Hepatocyte (in vitro differentiated cells): ENCODE measurements around the gene PRPS2. TPM values are rescaled to one million over a fixed set of nuclear protein-coding genes. Genes with fewer than 3 reads are reported as not detected.

Experiments
- DNase-seq: peaks from one replicate; pipeline ENCODE4 v3.0.0-alpha.2; 2016; ENCODE audit warnings: low spot score
- H2AFZ ChIP-seq: fragments of 200-600 bp; sonication (generic); 2 replicates; pipeline ENCODE4 v1.6.0; 2016; ENCODE audit warnings: antibody characterized with exemption, mild to moderate bottlenecking
- H3K27ac ChIP-seq: fragments of 200-600 bp; sonication (generic); 2 replicates; pipeline ENCODE4 v1.5.1; 2016; ENCODE audit warnings: mild to moderate bottlenecking
- H3K27me3 ChIP-seq: fragments of 200-600 bp; sonication (generic); 2 replicates; pipeline ENCODE4 v1.6.1; 2016
- H3K36me3 ChIP-seq: fragments of 200-600 bp; sonication (generic); replicated peaks from 2 replicates; pipeline ENCODE4 v1.5.1; 2016; ENCODE audit warnings: low read depth; ENCODE audit not compliant: insufficient read depth
- H3K4me1 ChIP-seq: fragments of 200-600 bp; sonication (generic); 2 replicates; pipeline ENCODE4 v1.5.1; 2016; ENCODE audit warnings: mild to moderate bottlenecking, moderate library complexity; ENCODE audit not compliant: insufficient read depth
- H3K4me2 ChIP-seq: fragments of 200-600 bp; sonication (generic); 2 replicates; pipeline ENCODE4 v1.6.0; 2016
- H3K4me3 ChIP-seq: fragments of 200-600 bp; sonication (generic); 2 replicates; pipeline ENCODE4 v1.5.1; 2016; ENCODE audit warnings: mild to moderate bottlenecking
- H3K79me2 ChIP-seq: fragments of 200-600 bp; sonication (generic); 2 replicates; pipeline ENCODE4 v1.6.0; 2017; ENCODE audit warnings: mild to moderate bottlenecking
- H3K9me2 ChIP-seq: fragments of 200-600 bp; sonication (generic); replicated peaks from 2 replicates; pipeline ENCODE4 v1.6.0; 2017; ENCODE audit warnings: mild to moderate bottlenecking; ENCODE audit not compliant: insufficient read depth
- H3K9me3 ChIP-seq: fragments of 200-600 bp; sonication (generic); 2 replicates; pipeline ENCODE4 v1.5.1; 2016; ENCODE audit warnings: low read depth, mild to moderate bottlenecking
- H4K20me1 ChIP-seq: fragments of 200-600 bp; sonication (generic); 2 replicates; pipeline ENCODE4 v1.6.0; 2016; ENCODE audit warnings: mild to moderate bottlenecking; ENCODE audit not compliant: insufficient read depth, poor library complexity, severe bottlenecking
- EZH2 ChIP-seq: fragments of 200-600 bp; sonication (generic); IDR thresholded peaks from 2 replicates; pipeline ENCODE4 v1.6.1; 2016; ENCODE audit warnings: antibody characterized with exemption, mild to moderate bottlenecking, borderline replicate concordance
- EZH2phosphoT487 ChIP-seq: fragments of 200-600 bp; sonication (generic); IDR thresholded peaks from one replicate; pipeline ENCODE4 v1.6.1; 2018; ENCODE audit warnings: antibody characterized with exemption, mild to moderate bottlenecking, low read depth, moderate library complexity; ENCODE audit not compliant: unreplicated experiment, severe bottlenecking
- WGBS: methylation state at CpG from one replicate; pipeline ENCODE4 v1.1.6; 2016; ENCODE audit warnings: low lambda C conversion rate; ENCODE audit errors: missing lambda C conversion rate; 5-methylcytosine and 5-hydroxymethylcytosine counted together
- polyA plus RNA-seq: library from polyadenylated mRNA; unstranded; fragments of >200 nt; fragmentation: Nextera tagmentation; extraction: Ambion mirVana; gene quantifications from 2 replicates; pipeline ENCODE4 v1.2.1, GENCODE V29; 2016
- total RNA-seq: library from RNA; depleted of rRNA; stranded (reverse); fragments of >200 nt; gene quantifications from 2 replicates; pipeline ENCODE4 v1.2.3, GENCODE V29; 2014
- TF ChIP-seq, protein P1 (sequence below): fragments of 200-600 bp; sonication (generic); IDR thresholded peaks from 2 replicates; pipeline ENCODE4 v1.5.1; 2016; ENCODE audit warnings: antibody characterized with exemption, mild to moderate bottlenecking; ENCODE audit not compliant: poor library complexity

Gene PRPS2
- total and polyA plus RNA-seq, 2 experiments from 2014 or later = 60.8 to 64.1 TPM

DNA sequence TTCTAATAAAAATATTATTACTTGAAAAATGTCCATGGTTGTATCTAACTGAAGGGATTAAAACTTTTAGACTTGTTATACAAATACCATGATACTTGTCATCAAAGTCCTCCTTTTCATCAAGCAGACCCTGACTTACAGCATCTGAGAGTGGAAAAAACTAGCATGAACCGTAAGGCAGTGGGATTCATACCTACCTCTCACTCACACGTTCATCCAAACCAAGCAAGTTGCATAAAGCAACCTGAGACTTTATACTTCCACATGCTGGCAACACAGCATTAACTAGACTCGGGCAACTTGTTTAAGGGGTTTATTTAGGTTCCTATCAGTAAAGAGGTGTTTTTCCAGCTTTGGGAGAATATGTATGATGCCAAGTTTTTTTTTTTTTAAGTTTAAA lies 53.1 kb downstream of the PRPS2 start:
- H3K79me2 ChIP-seq = no peaks in the 10 kb centered on the region
- H3K27ac ChIP-seq = peak overlapping the region; percentile 67
- no peaks in the 10 kb centered on the region for H3K4me1 ChIP-seq
- H3K4me2 ChIP-seq = peak overlapping the region; percentile 49
- TF ChIP-seq, protein P1, sequence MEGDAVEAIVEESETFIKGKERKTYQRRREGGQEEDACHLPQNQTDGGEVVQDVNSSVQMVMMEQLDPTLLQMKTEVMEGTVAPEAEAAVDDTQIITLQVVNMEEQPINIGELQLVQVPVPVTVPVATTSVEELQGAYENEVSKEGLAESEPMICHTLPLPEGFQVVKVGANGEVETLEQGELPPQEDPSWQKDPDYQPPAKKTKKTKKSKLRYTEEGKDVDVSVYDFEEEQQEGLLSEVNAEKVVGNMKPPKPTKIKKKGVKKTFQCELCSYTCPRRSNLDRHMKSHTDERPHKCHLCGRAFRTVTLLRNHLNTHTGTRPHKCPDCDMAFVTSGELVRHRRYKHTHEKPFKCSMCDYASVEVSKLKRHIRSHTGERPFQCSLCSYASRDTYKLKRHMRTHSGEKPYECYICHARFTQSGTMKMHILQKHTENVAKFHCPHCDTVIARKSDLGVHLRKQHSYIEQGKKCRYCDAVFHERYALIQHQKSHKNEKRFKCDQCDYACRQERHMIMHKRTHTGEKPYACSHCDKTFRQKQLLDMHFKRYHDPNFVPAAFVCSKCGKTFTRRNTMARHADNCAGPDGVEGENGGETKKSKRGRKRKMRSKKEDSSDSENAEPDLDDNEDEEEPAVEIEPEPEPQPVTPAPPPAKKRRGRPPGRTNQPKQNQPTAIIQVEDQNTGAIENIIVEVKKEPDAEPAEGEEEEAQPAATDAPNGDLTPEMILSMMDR = no peak
- no peak for TF ChIP-seq EZH2
- TF ChIP-seq EZH2phosphoT487 = no peak
- no peak for DNase-seq
- no peaks in the 10 kb centered on the region for H3K9me3 ChIP-seq
- H2AFZ ChIP-seq = no peak overlapping the region
- H3K27me3 ChIP-seq = no peaks in the 10 kb centered on the region
- WGBS = 52% methylated on average over 3 of the region's 3 CpGs
- no peaks in the 10 kb centered on the region for H3K36me3 ChIP-seq
- H4K20me1 ChIP-seq = no peaks in the 10 kb centered on the region
- H3K4me3 ChIP-seq = no peak overlapping the region
- no peaks in the 10 kb centered on the region for H3K9me2 ChIP-seq

GRCh38 chrX:12865359-12865758 lies 74.1 kb downstream of the PRPS2 start:
- Histone ChIP-seq H3K4me3 (no peak overlapping the region), H3K4me2 (no peak overlapping the region), H3K9me2 (no peaks in the 10 kb centered on the region), H4K20me1 (no peaks in the 10 kb centered on the region), H3K36me3 (no peaks in the 10 kb centered on the region), H3K9me3 (no peaks in the 10 kb centered on the region), H3K27ac (no peak overlapping the region), H2AFZ (no peak overlapping the region), H3K4me1 (no peaks in the 10 kb centered on the region), H3K79me2 (no peaks in the 10 kb centered on the region), H3K27me3 (no peaks in the 10 kb centered on the region)
- TF ChIP-seq EZH2phosphoT487 (no peak), EZH2 (no peak)
- TF ChIP-seq, protein P1 = no peak
- DNase-seq = no peak
- WGBS = 70% methylated on average over 7 of the region's 7 CpGs

DNA sequence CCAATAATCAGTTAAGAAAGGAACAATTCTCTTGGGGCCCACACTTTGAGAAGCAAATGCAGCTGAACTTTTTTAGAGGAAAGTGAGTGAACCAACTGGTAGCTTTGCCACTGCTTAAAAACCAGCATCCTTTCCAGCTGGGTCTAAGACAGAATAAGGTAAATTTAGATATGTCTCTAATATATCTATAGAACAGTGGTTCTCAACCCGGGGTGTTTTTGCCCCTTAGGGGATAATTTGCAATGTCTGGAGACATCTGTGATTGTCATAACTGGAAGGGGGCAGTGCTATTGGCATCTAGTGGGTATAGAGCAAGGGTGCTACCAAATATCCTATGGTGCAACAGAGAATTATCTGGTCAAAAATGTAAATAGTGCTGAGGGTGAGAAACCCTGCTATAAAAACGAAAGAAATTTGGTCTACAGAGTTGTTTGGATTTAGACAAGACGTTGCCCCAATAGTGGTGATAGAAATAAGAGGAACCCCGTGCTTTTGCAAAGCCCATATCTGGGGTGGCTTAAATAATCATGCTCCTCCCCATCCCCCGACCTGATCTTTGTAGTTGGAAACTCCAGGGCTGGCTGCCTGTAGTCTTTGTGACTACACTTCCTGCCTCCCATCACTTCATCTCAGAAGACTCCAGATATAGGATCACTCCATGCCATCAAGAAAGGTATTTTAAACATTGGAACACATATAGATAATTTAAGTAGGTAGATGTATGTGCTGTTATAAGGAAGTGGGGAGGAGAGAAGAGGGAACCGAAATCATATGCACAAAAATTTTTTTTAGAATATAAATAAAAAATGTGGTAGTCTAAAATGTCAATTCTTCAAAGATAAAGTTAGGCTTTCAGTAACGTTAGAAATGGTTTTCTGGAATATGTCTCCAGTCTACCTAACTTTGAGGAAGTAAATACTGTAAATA lies 75.5 kb downstream of the PRPS2 start, which contains the start of gene TLR7:
Gene TLR7, plus strand, starts transcription at position 622 of the 927 bp plus-strand sequence. CDS start 507 bp downstream, outside the sequence.
- no peaks in the 10 kb centered on the region for H3K9me3 ChIP-seq

More for the DNA sequence above, 75.5 kb downstream of the PRPS2 start, which contains the start of gene TLR7:
- Histone ChIP-seq H4K20me1 (no peaks in the 10 kb centered on the region), H3K9me2 (no peaks in the 10 kb centered on the region), H3K36me3 (no peaks in the 10 kb centered on the region), H3K4me3 (no peak within 1 kb of the TSS), H3K4me2 (no peak within 1 kb of the TSS), H3K27me3 (no peaks in the 10 kb centered on the region), H2AFZ (no peak within 1 kb of the TSS), H3K4me1 (no peaks in the 10 kb centered on the region), H3K79me2 (no peaks in the 10 kb centered on the region), H3K27ac (no peak within 1 kb of the TSS)
- WGBS = 59% methylated on average over 7 of the region's 7 CpGs
- TF ChIP-seq EZH2 (no peak), EZH2phosphoT487 (no peak)
- TF ChIP-seq, protein P1 = no peak
- DNase-seq = no peak
